OCI-LY3 (cell line): ENCODE data around the gene S100A10.

Experiments used
- EZH2phosphoT487 ChIP-seq: fragments of 200-600 bp; shearing (Covaris generic); IDR thresholded peaks from 2 replicates; pipeline ENCODE4 v1.6.1; 2018; ENCODE audit warnings: antibody characterized with exemption, mixed run types, low read depth
- TF ChIP-seq, protein P1 (sequence below): fragments of 200-600, 300-600 bp; sonication (generic); IDR thresholded peaks from 2 replicates; pipeline ENCODE4 v1.5.1; 2014; ENCODE audit warnings: antibody characterized with exemption, low read length, low read depth

DNA sequence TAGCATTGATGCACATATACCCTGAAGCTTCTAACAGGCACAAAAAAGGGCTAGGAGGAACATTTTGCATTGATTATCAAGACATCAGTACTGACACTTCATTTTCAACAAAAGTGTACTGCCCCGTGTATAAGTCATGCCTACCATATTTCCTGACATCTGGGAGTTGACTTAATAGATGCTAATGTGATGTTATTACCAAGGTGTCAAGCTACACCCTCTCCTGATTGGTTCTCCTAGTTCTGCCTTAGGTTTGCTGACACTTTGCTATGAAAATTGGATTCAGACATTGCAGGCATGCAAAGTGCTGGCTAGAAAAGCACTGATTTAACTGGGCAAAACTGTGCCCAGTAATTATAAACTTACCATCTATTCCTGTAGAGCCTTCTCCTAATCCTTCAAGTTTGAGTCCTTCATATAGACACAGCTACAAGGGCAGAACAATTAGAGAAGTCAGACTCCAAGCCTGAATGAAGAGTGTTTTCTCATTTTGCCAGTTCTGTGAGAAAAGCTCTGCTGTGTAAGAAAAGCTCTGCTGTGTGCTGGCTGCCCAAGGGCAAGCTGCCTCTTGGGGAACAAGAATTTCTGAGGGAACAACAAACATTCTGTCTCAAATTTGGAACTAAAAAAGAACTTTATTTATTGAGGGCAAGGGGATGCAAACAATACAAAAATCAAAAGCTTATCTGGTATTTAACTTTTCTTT, 11.2 kb downstream of the S100A10 start:
- TF ChIP-seq EZH2phosphoT487 = no peak
- TF ChIP-seq, protein P1, sequence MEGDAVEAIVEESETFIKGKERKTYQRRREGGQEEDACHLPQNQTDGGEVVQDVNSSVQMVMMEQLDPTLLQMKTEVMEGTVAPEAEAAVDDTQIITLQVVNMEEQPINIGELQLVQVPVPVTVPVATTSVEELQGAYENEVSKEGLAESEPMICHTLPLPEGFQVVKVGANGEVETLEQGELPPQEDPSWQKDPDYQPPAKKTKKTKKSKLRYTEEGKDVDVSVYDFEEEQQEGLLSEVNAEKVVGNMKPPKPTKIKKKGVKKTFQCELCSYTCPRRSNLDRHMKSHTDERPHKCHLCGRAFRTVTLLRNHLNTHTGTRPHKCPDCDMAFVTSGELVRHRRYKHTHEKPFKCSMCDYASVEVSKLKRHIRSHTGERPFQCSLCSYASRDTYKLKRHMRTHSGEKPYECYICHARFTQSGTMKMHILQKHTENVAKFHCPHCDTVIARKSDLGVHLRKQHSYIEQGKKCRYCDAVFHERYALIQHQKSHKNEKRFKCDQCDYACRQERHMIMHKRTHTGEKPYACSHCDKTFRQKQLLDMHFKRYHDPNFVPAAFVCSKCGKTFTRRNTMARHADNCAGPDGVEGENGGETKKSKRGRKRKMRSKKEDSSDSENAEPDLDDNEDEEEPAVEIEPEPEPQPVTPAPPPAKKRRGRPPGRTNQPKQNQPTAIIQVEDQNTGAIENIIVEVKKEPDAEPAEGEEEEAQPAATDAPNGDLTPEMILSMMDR = no peak
